HepG2 (cell line): ENCODE results near the gene TEX53. TPM values are rescaled to one million over a fixed set of nuclear protein-coding genes. Genes with fewer than 3 reads are reported as not detected.

Experiments used
- ATAC-seq: fragments of 200-7000 bp; cut with Tn5 transposase; 3 replicates; pipeline ENCODE4 v1.9.1; 2020; ENCODE audit warnings: mild to moderate bottlenecking, moderate library complexity
- BruUV-seq: library from RNA; stranded (reverse); fragments of 400-500 nt; replicated peaks from 2 replicates; lab custom pipeline; 2021; lab: Mats Ljungman, UMichigan
- CTCF ChIA-PET: fragments of 300-600 bp; formaldehyde crosslinking; extraction: SDS; loops from one replicate; lab custom pipeline; 2021; ENCODE audit warnings: low total read pairs, inconsistent platforms, low intra/inter-chr PET ratio; lab: Yijun Ruan, JAX
- POLR2A ChIA-PET: fragments of 350-600 bp; sonication (Branson Sonifier 250); formaldehyde crosslinking; loops from one replicate; lab custom pipeline; 2020; ENCODE audit warnings: antibody characterized with exemption, inconsistent platforms; lab: Yijun Ruan, JAX
- DNase-seq: peaks from one replicate; pipeline ENCODE4 v3.0.0-alpha.2; 2015; ENCODE audit warnings: low spot score
- FAIRE-seq: peaks from 3 replicates; lab custom pipeline; 2011; peaks lifted over from hg19 to GRCh38; lab: Jason Lieb, UNC
- H2AFZ ChIP-seq: one replicate; pipeline ENCODE4 v1.6.1; 2011; ENCODE audit warnings: low read length, inconsistent platforms
- H3K27ac ChIP-seq: fragments of 300-600 bp; 3 replicates; pipeline ENCODE4 v1.8.0; 2011; ENCODE audit warnings: mixed run types, mild to moderate bottlenecking, mixed read lengths, low read length, inconsistent platforms; ENCODE audit not compliant: insufficient read depth; ENCODE audit errors: extremely low read length
- H3K27me3 ChIP-seq, 2 experiments: fragments of 200-600 bp in 1 of 2; 2 replicates in 1 of 2; 3 replicates in 1 of 2; pipeline versions ENCODE4 v1.6.0 to v1.8.0; 2011; ENCODE audit warnings: low read length in 2 of 2, mild to moderate bottlenecking in 2 of 2, moderate library complexity in 2 of 2, inconsistent platforms in 1 of 2; ENCODE audit not compliant: insufficient read depth in 2 of 2, control insufficient read depth in 1 of 2
- H3K36me3 ChIP-seq, 2 experiments: fragments of 200-600 bp in 1 of 2; replicated peaks in 1 of 2; 2 replicates in 1 of 2; 3 replicates in 1 of 2; pipeline versions ENCODE4 v1.5.1 to v1.8.0; 2011; ENCODE audit warnings: low read length in 2 of 2, inconsistent platforms in 1 of 2; ENCODE audit not compliant: insufficient read depth in 2 of 2, control insufficient read depth in 1 of 2
- H3K4me1 ChIP-seq: 2 replicates; pipeline ENCODE4 v1.5.1; 2012; ENCODE audit warnings: low read length, inconsistent platforms; ENCODE audit not compliant: insufficient read depth
- H3K4me2 ChIP-seq: 2 replicates; pipeline ENCODE4 v1.6.0; 2011; ENCODE audit warnings: low read depth, low read length, inconsistent platforms
- H3K4me3 ChIP-seq, 3 experiments: fragments of 200-600 bp in 1 of 3; sonication (generic), shearing (Covaris generic) in 1 of 3; replicated peaks in 1 of 3; 2 replicates each; pipeline ENCODE4 v1.5.1; 2011 to 2016; ENCODE audit warnings: low read length in 3 of 3, inconsistent platforms in 2 of 3, low read depth in 2 of 3, mild to moderate bottlenecking in 2 of 3, control low read depth in 1 of 3, mixed read lengths in 1 of 3; ENCODE audit not compliant: insufficient read depth in 1 of 3
- H3K79me2 ChIP-seq: one replicate; pipeline ENCODE4 v1.6.1; 2011; ENCODE audit warnings: low read length, inconsistent platforms; ENCODE audit not compliant: insufficient read depth
- H3K9ac ChIP-seq: 2 replicates; pipeline ENCODE4 v1.6.0; 2011; ENCODE audit warnings: mild to moderate bottlenecking, low read depth, low read length, inconsistent platforms; ENCODE audit not compliant: insufficient read depth
- H3K9me3 ChIP-seq: 2 replicates; pipeline ENCODE4 v1.5.1; 2012; ENCODE audit warnings: mild to moderate bottlenecking, low read length
- H4K20me1 ChIP-seq: 2 replicates; pipeline ENCODE4 v1.6.0; 2011; ENCODE audit warnings: inconsistent platforms, mild to moderate bottlenecking, low read length, moderate library complexity; ENCODE audit not compliant: insufficient read depth
- ARNT2 ChIP-seq: sonication (generic); formaldehyde crosslinking; IDR thresholded peaks from 2 replicates; pipeline ENCODE4 v1.8.0; 2022; ENCODE audit warnings: mild to moderate bottlenecking, low read depth, missing genetic modification reagents, moderate library complexity
- ATF7 ChIP-seq, 2 experiments: fragments of 450-650 bp in 1 of 2; sonication (generic) in 1 of 2; formaldehyde crosslinking in 1 of 2; IDR thresholded peaks; 2 replicates each; pipeline versions ENCODE4 v1.4.0 to v1.6.1; 2016 to 2020; ENCODE audit warnings: antibody characterized with exemption in 1 of 2, mild to moderate bottlenecking in 1 of 2, missing genetic modification reagents in 1 of 2
- CEBPB ChIP-seq: IDR thresholded peaks from 2 replicates; pipeline ENCODE4 v1.6.1; 2011; ENCODE audit warnings: low read depth, low read length, improper control_type of control experiment, borderline replicate concordance
- FLYWCH1 ChIP-seq: sonication (generic); formaldehyde crosslinking; IDR thresholded peaks from 2 replicates; pipeline ENCODE4 v1.8.1; 2023; ENCODE audit warnings: mild to moderate bottlenecking, missing genetic modification reagents
- HNRNPH1 ChIP-seq: fragments of 200-400 bp; formaldehyde crosslinking; optimal IDR thresholded peaks from 2 replicates; pipeline ENCODE3; 2017; ENCODE audit warnings: mild to moderate bottlenecking, low read depth, low read length
- SIN3A ChIP-seq: IDR thresholded peaks from 2 replicates; pipeline ENCODE4 v1.6.1; 2011; ENCODE audit warnings: low read depth, mild to moderate bottlenecking, control low read depth, low read length, borderline replicate concordance
- SMC3 ChIP-seq: IDR thresholded peaks from 2 replicates; pipeline ENCODE4 v1.6.1; 2011; ENCODE audit warnings: low read length, improper control_type of control experiment
- SRSF1 ChIP-seq: fragments of 200-400 bp; formaldehyde crosslinking; optimal IDR thresholded peaks from 2 replicates; pipeline ENCODE3; 2017; ENCODE audit warnings: mild to moderate bottlenecking, low read depth, low read length, moderate library complexity
- ZIK1 ChIP-seq: sonication (generic); formaldehyde crosslinking; IDR thresholded peaks from 2 replicates; pipeline ENCODE4 v1.5.0; 2020; ENCODE audit warnings: mild to moderate bottlenecking, low read depth, missing genetic modification reagents, borderline replicate concordance
- ZNF121 ChIP-seq: sonication (generic); formaldehyde crosslinking; IDR thresholded peaks from 2 replicates; pipeline ENCODE4 v1.5.0; 2020; ENCODE audit warnings: mild to moderate bottlenecking, missing genetic modification reagents
- ZNF235 ChIP-seq: sonication (generic); formaldehyde crosslinking; IDR thresholded peaks from 2 replicates; pipeline ENCODE4 v1.8.1; 2023; ENCODE audit warnings: mild to moderate bottlenecking, missing genetic modification reagents, borderline replicate concordance
- ZNF333 ChIP-seq: sonication (generic); formaldehyde crosslinking; IDR thresholded peaks from 2 replicates; pipeline ENCODE4 v1.4.0; 2020; ENCODE audit warnings: mild to moderate bottlenecking, missing genetic modification reagents, borderline replicate concordance
- ZNF430 ChIP-seq: sonication (generic); formaldehyde crosslinking; IDR thresholded peaks from 2 replicates; pipeline ENCODE4 v1.9.0; 2021; ENCODE audit warnings: mild to moderate bottlenecking, missing genetic modification reagents
- WGBS: methylation state at CpG from one replicate; pipeline ENCODE4 v1.1.6; 2017; ENCODE audit warnings: low lambda C conversion rate; 5-methylcytosine and 5-hydroxymethylcytosine counted together
- in situ Hi-C: cut with HindIII; loops from 2 replicates; pipeline ENCODE4 v1.10.0; 2017; ENCODE audit warnings: low pct_unique_long_range_greater_than_20kb; ENCODE audit not compliant: extremely low pct_ligation_motif_present
- intact Hi-C: fragments of 100-400 bp; cut with micrococcal nuclease; formaldehyde crosslinking; loops from one replicate; pipeline ENCODE4 v1.10.0; 2022; ENCODE audit not compliant: unreplicated experiment
- polyA plus RNA-seq, 8 experiments: library from polyadenylated mRNA; depleted of rRNA in 3 of 8; stranded (reverse) in 7 of 8; unstranded in 1 of 8; fragments of >200 nt; fragmentation: Illumina TruSeq in 4 of 8; extraction: Trizol in 4 of 8; gene quantifications; 2 replicates each; pipeline versions ENCODE4 v1.2.1 to v1.2.3, GENCODE V29; 2011 to 2016; ENCODE audit warnings: low read depth in 4 of 8, missing spikeins in 1 of 8, mixed read lengths in 1 of 8; ENCODE audit not compliant: insufficient read depth in 1 of 8
- total RNA-seq, 5 experiments: library from RNA; depleted of rRNA; stranded (reverse); fragments of >200 nt; fragmentation: Illumina TruSeq; extraction: Trizol; gene quantifications; 2 replicates each; pipeline ENCODE4 v1.2.3, GENCODE V29; 2016; ENCODE audit warnings: low read depth in 1 of 5
- TF ChIP-seq, protein P1 (sequence below): sonication (generic); formaldehyde crosslinking; IDR thresholded peaks from 2 replicates; pipeline ENCODE4 v1.9.0; 2022; ENCODE audit warnings: low read depth, missing genetic modification reagents
- TF ChIP-seq, protein P2 (sequence below): sonication (generic); formaldehyde crosslinking; IDR thresholded peaks from 2 replicates; pipeline ENCODE4 v1.4.0; 2020; ENCODE audit warnings: missing genetic modification reagents
- TF ChIP-seq, protein P3 (sequence below): sonication (generic); formaldehyde crosslinking; IDR thresholded peaks from 2 replicates; pipeline ENCODE4 v1.5.0; 2020; ENCODE audit warnings: missing genetic modification reagents
- TF ChIP-seq, protein P4 (sequence below): sonication (generic); formaldehyde crosslinking; IDR thresholded peaks from 2 replicates; pipeline ENCODE4 v1.8.0; 2022; ENCODE audit warnings: missing genetic modification reagents, mild to moderate bottlenecking, moderate library complexity, borderline replicate concordance

The TEX53 gene
- total and polyA plus RNA-seq, 2 of the 13 experiments (the other 11 are each of a cell fraction or from before 2014, with no cell fraction given), result not detected

DNA sequence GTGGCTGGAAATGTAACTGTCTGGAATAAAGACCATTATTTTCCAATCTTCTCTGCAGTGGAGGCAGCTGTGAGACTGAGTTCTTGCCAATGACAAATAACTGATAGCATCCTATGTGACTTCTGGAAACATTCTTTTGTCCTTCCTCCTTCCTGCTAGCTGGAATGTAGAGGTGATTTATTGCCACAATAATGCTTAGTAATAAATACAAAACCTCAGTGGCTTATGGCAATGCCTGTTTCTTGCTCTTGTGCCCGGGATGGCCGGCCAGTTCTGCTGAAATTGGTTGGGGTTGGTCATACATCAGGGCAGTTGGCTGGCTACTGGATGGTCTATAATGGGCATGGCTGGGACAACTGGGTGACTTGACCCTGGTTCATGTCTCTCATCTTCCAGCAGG, 36.5 kb upstream of the TEX53 start:
- DNase-seq (no peak), FAIRE-seq (no peak), ATAC-seq (no peak)
- Histone ChIP-seq H3K27ac (no peak overlapping the region), H3K36me3 (no peaks in the 10 kb centered on the region), H3K27me3 (peaks cover 0 to 14% of the 10 kb centered on the region in 2 experiments; a peak in 2 of 5 replicates), H3K4me2 (no peak overlapping the region), H3K79me2 (no peaks in the 10 kb centered on the region), H3K9me3 (no peaks in the 10 kb centered on the region), H4K20me1 (no peaks in the 10 kb centered on the region), H2AFZ (no peak overlapping the region), H3K9ac (no peak overlapping the region), H3K4me1 (no peaks in the 10 kb centered on the region), H3K4me3 (no peak overlapping the region)
- BruUV-seq, result no TSS peak
- intact Hi-C loops, result no loop called here
- ChIA-PET CTCF (no interaction called here), POLR2A (no interaction called here)
- TF ChIP-seq FLYWCH1, result no peak
- TF ChIP-seq ATF7 (IDR thresholded peaks at IDR 0.05), result no peak
- TF ChIP-seq ATF7 (CRISPR knock-in tag; IDR thresholded peaks at IDR 0.05), result no peak
- TF ChIP-seq SMC3, result no peak
- TF ChIP-seq, protein P1, sequence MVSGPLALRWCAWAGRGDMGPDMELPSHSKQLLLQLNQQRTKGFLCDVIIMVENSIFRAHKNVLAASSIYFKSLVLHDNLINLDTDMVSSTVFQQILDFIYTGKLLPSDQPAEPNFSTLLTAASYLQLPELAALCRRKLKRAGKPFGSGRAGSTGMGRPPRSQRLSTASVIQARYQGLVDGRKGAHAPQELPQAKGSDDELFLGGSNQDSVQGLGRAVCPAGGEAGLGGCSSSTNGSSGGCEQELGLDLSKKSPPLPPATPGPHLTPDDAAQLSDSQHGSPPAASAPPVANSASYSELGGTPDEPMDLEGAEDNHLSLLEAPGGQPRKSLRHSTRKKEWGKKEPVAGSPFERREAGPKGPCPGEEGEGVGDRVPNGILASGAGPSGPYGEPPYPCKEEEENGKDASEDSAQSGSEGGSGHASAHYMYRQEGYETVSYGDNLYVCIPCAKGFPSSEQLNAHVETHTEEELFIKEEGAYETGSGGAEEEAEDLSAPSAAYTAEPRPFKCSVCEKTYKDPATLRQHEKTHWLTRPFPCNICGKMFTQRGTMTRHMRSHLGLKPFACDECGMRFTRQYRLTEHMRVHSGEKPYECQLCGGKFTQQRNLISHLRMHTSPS (CRISPR knock-in tag), result no peak
- no peak for TF ChIP-seq ZNF235 (CRISPR knock-in tag)
- no peak for TF ChIP-seq ARNT2 (CRISPR knock-in tag)
- TF ChIP-seq, protein P2, sequence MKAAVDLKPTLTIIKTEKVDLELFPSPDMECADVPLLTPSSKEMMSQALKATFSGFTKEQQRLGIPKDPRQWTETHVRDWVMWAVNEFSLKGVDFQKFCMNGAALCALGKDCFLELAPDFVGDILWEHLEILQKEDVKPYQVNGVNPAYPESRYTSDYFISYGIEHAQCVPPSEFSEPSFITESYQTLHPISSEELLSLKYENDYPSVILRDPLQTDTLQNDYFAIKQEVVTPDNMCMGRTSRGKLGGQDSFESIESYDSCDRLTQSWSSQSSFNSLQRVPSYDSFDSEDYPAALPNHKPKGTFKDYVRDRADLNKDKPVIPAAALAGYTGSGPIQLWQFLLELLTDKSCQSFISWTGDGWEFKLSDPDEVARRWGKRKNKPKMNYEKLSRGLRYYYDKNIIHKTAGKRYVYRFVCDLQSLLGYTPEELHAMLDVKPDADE, result no peak
- TF ChIP-seq ZNF430 (CRISPR knock-in tag), result no peak
- no peak for TF ChIP-seq ZNF333
- no peak for TF ChIP-seq ZNF121 (CRISPR knock-in tag)
- TF ChIP-seq, protein P3, sequence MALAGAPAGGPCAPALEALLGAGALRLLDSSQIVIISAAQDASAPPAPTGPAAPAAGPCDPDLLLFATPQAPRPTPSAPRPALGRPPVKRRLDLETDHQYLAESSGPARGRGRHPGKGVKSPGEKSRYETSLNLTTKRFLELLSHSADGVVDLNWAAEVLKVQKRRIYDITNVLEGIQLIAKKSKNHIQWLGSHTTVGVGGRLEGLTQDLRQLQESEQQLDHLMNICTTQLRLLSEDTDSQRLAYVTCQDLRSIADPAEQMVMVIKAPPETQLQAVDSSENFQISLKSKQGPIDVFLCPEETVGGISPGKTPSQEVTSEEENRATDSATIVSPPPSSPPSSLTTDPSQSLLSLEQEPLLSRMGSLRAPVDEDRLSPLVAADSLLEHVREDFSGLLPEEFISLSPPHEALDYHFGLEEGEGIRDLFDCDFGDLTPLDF (CRISPR knock-in tag), result no peak
- TF ChIP-seq SRSF1, result no peak
- TF ChIP-seq, protein P4, sequence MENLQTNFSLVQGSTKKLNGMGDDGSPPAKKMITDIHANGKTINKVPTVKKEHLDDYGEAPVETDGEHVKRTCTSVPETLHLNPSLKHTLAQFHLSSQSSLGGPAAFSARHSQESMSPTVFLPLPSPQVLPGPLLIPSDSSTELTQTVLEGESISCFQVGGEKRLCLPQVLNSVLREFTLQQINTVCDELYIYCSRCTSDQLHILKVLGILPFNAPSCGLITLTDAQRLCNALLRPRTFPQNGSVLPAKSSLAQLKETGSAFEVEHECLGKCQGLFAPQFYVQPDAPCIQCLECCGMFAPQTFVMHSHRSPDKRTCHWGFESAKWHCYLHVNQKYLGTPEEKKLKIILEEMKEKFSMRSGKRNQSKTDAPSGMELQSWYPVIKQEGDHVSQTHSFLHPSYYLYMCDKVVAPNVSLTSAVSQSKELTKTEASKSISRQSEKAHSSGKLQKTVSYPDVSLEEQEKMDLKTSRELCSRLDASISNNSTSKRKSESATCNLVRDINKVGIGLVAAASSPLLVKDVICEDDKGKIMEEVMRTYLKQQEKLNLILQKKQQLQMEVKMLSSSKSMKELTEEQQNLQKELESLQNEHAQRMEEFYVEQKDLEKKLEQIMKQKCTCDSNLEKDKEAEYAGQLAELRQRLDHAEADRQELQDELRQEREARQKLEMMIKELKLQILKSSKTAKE (CRISPR knock-in tag), result no peak
- no peak for TF ChIP-seq ZIK1 (CRISPR knock-in tag)
- no peak for TF ChIP-seq SIN3A
- TF ChIP-seq CEBPB, result no peak
- no peak for TF ChIP-seq HNRNPH1
- in situ Hi-C loops, result no loop called here
- 100% methylated on average over 1 of the region's 2 CpGs for WGBS
